GM21723 (cell line): ENCODE measurements around the gene CCNE1.

ENCODE experiments used
- ATAC-seq: cut with Tn5 transposase; IDR thresholded peaks from one replicate; pipeline ENCODE4 v1.9.1; 2021; ENCODE audit warnings: mild to moderate bottlenecking, moderate library complexity; ENCODE audit not compliant: unreplicated experiment

The CCNE1 gene

GRCh38 chr19:29841559-29842367 is 30.0 kb downstream of the CCNE1 start:
- ATAC-seq = no peak

DNA sequence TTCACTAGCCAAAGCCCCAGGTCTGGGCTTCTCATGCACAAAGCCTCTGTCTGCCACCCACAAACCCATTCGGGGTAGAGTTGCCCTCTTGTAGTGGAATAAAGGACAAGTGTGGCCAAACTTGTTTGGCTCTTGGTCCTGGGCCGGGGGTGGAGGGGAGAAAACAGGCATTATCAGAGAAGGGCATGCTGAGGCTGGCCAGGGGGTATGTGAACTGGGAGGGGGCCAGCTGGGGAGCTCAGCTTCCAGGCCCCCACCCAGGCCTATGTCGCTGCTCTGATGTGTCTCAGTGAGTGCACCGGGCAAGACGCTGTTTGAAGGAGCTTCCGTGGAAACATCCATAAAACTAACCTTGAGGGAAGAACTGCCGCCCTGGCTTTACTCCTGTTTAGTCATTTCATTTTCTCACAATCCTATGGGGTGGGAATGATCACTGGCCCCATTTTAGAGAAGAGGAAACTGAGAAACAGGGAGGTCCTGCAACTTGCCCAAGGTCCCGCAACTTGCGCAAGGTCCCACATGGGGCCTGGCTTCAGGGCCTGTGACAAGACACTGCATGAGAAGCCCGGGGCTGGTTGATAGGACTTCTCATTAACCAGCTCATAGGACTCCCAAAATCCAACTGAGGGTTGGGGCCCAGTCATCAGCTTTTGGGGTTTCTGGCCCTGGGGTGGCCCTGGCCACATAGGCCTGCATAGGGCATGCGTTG is 30.8 kb downstream of the CCNE1 start:
- no peak for ATAC-seq

- no peak for ATAC-seq
These were observed 31.6 kb downstream of the CCNE1 start for GRCh38 chr19:29843180-29844051.

GRCh38 chr19:29844891-29845573 is 33.2 kb downstream of the CCNE1 start:
- peak; percentile 77 for ATAC-seq

GRCh38 chr19:29845574-29846176 is 33.9 kb downstream of the CCNE1 start:
- no peak for ATAC-seq

GRCh38 chr19:29849208-29849607 is 37.4 kb downstream of the CCNE1 start:
- no peak for ATAC-seq

- no peak for ATAC-seq
These were observed 38.7 kb downstream of the CCNE1 start for GRCh38 chr19:29850482-29850881.

DNA sequence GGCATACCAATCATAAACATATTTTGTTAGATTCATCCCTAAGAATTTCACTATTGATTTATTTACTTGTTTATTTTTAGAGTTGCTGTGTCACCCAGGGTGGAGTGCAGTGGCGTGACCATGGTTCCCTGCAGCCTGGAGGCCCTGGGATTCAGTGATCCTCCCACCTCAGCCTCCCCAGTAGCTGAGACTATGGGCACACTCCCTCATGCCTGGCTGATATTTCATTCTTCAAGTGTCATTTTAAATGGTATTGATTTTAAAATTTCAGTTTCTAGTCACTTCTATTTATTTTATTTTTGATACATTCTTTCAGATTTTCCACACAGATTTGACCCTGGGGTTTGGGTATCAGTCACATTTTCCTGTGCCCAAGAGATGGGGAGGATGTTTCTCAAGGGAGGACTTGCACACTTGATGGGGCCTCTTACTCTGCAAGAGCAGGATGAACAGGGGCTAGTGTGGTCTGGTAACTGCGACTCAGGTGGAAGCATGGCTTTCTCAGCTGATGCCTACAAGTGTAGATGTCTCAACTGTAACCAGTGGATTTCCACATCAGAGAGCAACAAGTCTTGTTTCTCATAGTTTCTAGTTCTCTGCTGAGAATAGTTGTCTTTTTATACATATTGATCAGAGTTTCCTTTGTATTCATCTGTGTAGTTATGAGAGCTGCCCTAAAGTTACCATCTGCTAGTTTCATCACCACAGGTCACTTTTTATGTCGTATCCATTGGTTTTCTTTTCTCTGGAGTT is 40.2 kb downstream of the CCNE1 start:
- peak; percentile 92 for ATAC-seq

DNA sequence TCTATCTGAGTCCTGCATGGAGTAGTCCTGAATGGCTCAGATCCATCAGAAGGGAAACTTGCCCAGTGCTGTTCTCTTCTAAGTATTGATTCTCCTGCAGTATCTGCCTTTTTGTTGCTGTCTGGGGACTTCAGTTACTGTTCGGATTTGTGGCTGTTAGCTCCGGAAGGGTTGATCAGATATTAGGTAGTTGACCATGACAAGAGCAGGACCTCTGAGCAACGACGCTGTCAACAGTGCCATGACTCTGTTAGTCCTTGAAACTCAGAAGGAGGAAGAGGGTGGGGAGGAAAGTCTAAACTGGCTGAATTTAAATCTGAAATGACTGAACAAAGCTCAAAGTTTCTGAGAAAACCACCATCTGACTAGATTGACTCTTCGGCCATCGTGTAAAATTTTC is 42.2 kb downstream of the CCNE1 start:
- ATAC-seq = no peak

DNA sequence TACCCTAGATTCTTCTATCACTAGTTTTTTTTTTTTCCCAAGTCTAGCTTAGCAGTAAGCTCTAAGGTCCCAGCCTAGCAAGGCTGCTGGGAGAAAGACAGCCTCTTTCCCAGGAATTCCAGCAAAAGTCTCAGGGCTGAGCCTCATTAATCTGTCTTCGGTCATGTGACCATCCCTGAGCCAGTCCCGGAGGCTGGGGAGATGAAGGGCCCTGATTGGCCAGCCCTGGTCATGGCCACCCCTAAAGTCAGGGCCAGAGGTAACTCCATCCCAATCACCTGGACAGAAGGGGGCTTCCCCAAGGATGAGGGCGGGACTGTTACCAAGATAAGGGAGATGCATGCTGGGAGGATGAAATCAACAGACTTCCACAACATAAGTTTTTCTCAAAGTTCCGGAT is 43.3 kb downstream of the CCNE1 start:
- ATAC-seq = no peak

DNA sequence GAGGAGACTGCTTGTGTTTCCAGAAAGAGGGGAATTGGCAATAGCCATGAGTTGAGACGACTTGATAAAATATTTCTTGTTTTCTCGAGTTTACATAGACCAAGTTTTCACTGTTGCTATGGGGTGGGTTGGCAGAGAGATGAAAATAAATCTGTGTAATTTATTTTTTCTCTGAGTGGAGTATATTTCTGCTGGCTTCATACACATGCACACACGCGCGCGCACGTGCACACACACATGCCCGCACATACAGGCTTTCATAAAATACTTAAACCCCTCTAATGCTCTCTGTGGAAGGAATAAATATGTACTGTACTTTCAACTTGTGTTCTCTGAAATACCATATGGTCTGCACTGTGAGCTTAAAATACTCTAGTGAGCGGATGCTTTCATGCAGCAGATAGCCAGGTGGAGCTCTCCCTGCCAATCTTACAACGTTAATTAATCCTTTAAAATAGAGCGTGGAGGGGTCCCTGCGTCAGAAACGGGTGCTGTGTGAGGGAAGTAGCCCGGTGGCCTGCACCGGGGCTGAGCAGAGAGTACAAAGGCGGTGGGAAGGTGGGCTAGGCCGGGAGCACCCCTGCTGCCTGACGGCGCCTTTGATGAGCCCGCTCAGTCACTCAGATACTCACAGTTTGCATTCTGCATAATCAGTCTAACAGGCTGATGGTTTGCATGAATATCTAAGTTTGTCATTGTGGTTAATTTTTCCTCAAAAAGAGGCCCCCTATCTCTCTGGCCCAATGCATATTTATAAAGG is 44.1 kb downstream of the CCNE1 start:
- ATAC-seq = no peak

- no peak for ATAC-seq
These were observed 46.3 kb downstream of the CCNE1 start for GRCh38 chr19:29858000-29858596.

DNA sequence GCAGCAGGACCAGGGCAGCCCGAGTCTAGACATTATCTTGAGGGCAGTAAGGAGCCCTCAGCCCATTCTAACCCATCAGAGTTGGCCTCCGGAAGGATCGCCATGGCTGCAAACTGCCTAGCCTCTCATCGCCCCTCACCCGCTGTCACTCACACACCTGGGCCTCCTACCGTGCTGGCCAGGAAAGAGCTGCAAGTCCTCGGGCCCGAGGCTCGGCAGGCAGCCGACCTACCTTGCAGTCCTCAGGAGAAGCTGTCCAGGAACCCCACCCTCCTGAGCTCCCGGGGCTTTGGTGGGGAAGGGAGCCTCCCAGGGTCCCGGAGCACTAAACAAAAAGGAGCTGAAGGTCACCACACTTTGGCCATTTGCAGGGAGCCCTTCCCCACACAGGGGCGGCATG is 46.8 kb downstream of the CCNE1 start:
- no peak for ATAC-seq

DNA sequence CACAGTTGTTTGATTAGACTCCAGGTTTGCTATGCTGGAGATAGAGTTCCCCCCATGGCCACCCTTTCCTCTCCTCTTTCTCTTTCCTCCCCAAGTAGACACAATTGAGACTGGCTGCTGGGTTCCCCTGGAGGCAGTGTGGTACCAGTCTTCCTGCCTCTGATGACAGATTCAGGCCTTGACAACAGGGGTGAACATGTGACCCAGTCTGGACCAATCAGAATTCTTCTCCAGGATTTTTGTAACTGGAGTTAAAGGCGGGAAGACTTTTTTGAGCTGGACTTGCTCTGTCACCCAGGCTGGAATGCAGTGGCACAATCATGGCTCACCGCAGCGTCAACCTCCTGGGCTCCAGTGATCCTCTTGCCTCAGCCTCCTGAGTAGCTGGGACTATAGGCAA is 48.7 kb downstream of the CCNE1 start:
- ATAC-seq = no peak

DNA sequence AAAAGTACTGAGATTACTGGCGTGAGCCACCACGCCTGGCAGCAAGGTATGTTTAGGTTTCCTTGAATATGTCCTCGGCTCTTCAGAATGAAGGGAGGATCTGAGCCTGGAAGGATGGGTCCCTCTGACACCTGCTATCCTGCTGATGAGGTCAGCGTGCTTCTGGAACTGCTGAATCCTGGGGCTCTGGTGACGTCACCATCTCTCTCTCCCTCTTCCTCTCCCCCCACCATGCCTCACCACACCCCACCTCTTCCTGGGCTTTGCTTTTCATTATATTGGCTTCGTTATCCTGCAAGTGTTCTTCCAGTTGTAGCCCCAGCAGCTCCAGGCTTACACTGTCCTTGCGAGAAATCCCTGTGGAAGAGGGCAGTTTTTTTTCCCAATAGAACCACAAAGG is 49.8 kb downstream of the CCNE1 start:
- no peak for ATAC-seq

- no peak for ATAC-seq
These were observed 54.2 kb downstream of the CCNE1 start for GRCh38 chr19:29866011-29866410.

DNA sequence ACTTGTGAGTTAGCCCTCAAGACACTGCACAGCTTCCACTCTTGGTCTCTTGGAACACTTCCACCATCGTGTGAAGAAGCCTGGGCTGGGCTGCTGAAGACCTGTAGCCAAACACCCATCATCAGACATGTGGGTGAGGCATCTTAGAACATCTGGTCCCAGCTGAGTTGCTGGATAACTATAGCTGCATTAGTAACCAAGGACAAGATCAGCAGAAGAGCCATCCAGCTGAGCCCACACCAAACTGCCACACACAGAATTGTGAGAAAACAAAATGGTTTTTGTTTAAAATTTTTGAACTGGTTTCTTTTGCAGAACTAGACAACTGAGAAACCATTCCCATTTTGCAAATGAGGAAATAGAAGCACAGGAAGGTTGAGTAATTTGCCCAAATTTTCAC is 56.2 kb downstream of the CCNE1 start:
- no peak for ATAC-seq

DNA sequence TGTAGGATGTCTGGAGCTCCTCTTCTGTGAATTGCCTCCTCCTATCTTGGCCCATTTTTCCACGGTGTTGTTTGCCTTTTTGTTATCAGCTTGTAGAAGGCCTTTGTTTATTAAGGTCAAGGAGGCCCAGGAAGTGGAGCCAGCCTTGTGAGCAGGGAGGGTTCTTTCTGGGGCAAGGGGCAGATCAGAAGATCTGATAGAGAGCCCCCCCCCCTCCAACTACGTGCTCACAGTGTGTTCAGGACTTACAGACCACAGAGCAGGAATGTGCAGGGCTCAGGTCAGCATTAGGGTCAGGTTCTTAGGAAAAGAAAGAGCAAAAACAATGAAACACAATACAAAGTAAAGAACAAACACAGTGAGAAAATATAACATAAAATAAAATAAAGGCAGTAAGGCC is 59.4 kb downstream of the CCNE1 start:
- ATAC-seq = no peak
